MM.1S (cell line): ENCODE measurements around the gene FOXO1.

ENCODE experiments used
- DNase-seq: peaks from one replicate; pipeline ENCODE4 v3.0.0-alpha.2; 2015
- H2AFZ ChIP-seq: fragments of 300-600 bp; sonication (generic); 2 replicates; pipeline ENCODE4 v1.6.0; 2016; ENCODE audit warnings: antibody characterized with exemption, low read length
- H3F3A ChIP-seq: fragments of 300-600 bp; sonication (generic); 2 replicates; pipeline ENCODE4 v1.6.1; 2016; ENCODE audit warnings: mild to moderate bottlenecking, antibody characterized with exemption, low read length, moderate library complexity, mixed read lengths; ENCODE audit not compliant: insufficient read depth
- H3K27ac ChIP-seq: fragments of 300-600 bp; sonication (generic); 2 replicates; pipeline ENCODE4 v1.5.1; 2016; ENCODE audit warnings: mild to moderate bottlenecking, low read length
- H3K27me3 ChIP-seq: fragments of 300-600 bp; sonication (generic); replicated peaks from 2 replicates; pipeline ENCODE4 v1.6.0; 2016; ENCODE audit warnings: low read length; ENCODE audit not compliant: insufficient read depth
- H3K36me3 ChIP-seq: fragments of 300-600 bp; sonication (generic); replicated peaks from 2 replicates; pipeline ENCODE4 v1.6.1; 2016; ENCODE audit warnings: mild to moderate bottlenecking, low read length, mixed read lengths; ENCODE audit not compliant: insufficient read depth
- H3K4me1 ChIP-seq: fragments of 300-600 bp; sonication (generic); 2 replicates; pipeline ENCODE4 v1.6.1; 2016; ENCODE audit warnings: low read length, mixed read lengths
- H3K4me2 ChIP-seq: fragments of 300-600 bp; sonication (generic); 2 replicates; pipeline ENCODE4 v1.6.0; 2016; ENCODE audit warnings: low read depth, low read length
- H3K4me3 ChIP-seq: fragments of 300-600 bp; sonication (generic); 2 replicates; pipeline ENCODE4 v1.5.1; 2016; ENCODE audit warnings: low read length, mixed read lengths
- H3K79me2 ChIP-seq: fragments of 300-600 bp; sonication (generic); 2 replicates; pipeline ENCODE4 v1.6.1; 2016; ENCODE audit warnings: mixed run types, low read length, mixed read lengths
- H3K9ac ChIP-seq: fragments of 300-600 bp; sonication (generic); 2 replicates; pipeline ENCODE4 v1.6.1; 2016; ENCODE audit warnings: low read length, mixed read lengths
- H3K9me2 ChIP-seq: fragments of 300-600 bp; sonication (generic); replicated peaks from 2 replicates; pipeline ENCODE4 v1.6.1; 2016; ENCODE audit warnings: mild to moderate bottlenecking, low read length, mixed read lengths; ENCODE audit not compliant: insufficient read depth
- H3K9me3 ChIP-seq: fragments of 300-600 bp; sonication (generic); replicated peaks from 2 replicates; pipeline ENCODE4 v1.6.1; 2016; ENCODE audit warnings: mild to moderate bottlenecking, low read length, mixed read lengths; ENCODE audit not compliant: insufficient read depth
- H4K20me1 ChIP-seq: fragments of 300-600 bp; sonication (generic); 2 replicates; pipeline ENCODE4 v1.6.1; 2016; ENCODE audit warnings: mild to moderate bottlenecking, low read length, moderate library complexity, mixed read lengths; ENCODE audit not compliant: insufficient read depth
- CTCF ChIP-seq: fragments of 300-600 bp; sonication (generic); IDR thresholded peaks from 2 replicates; pipeline ENCODE4 v1.5.1; 2016; ENCODE audit warnings: antibody characterized with exemption, low read length, mixed read lengths
- EZH2 ChIP-seq: fragments of 300-600 bp; sonication (generic); optimal IDR thresholded peaks from 2 replicates; pipeline ENCODE3; 2017; ENCODE audit warnings: low read depth, mild to moderate bottlenecking, antibody characterized with exemption, low read length, mixed read lengths
- EZH2phosphoT487 ChIP-seq: fragments of 300-600 bp; sonication (generic); IDR thresholded peaks from 2 replicates; pipeline ENCODE4 v1.6.1; 2018; ENCODE audit warnings: antibody characterized with exemption, low read length

The FOXO1 gene

GRCh38 chr13:40522282-40522681 is 144.2 kb downstream of the FOXO1 start:
- no peak overlapping the region for H3K9ac ChIP-seq
- no peaks in the 10 kb centered on the region for H3K4me1 ChIP-seq
- no peak overlapping the region for H3K4me3 ChIP-seq
- no peaks in the 10 kb centered on the region for H3K79me2 ChIP-seq
- no peaks in the 10 kb centered on the region for H4K20me1 ChIP-seq
- no peak for DNase-seq
- H3K27me3 ChIP-seq, result no peaks in the 10 kb centered on the region
- no peaks in the 10 kb centered on the region for H3K9me3 ChIP-seq
- H3F3A ChIP-seq, result no peaks in the 10 kb centered on the region
- H3K9me2 ChIP-seq, result no peaks in the 10 kb centered on the region
- H3K27ac ChIP-seq, result no peak overlapping the region
- no peak overlapping the region for H2AFZ ChIP-seq
- TF ChIP-seq EZH2phosphoT487 (no peak), EZH2 (no peak), CTCF (no peak)
- no peak overlapping the region for H3K4me2 ChIP-seq
- H3K36me3 ChIP-seq, result no peaks in the 10 kb centered on the region

- H3K4me1 ChIP-seq, result no peaks in the 10 kb centered on the region
- no peaks in the 10 kb centered on the region for H3K9me2 ChIP-seq
- no peaks in the 10 kb centered on the region for H3K27me3 ChIP-seq
- H3K9ac ChIP-seq, result no peak overlapping the region
- TF ChIP-seq EZH2phosphoT487, result no peak
- TF ChIP-seq CTCF, result no peak
- TF ChIP-seq EZH2, result no peak
- H3K36me3 ChIP-seq, result no peaks in the 10 kb centered on the region
- no peak overlapping the region for H2AFZ ChIP-seq
- H3K9me3 ChIP-seq, result no peaks in the 10 kb centered on the region
- DNase-seq, result no peak
- no peaks in the 10 kb centered on the region for H3K79me2 ChIP-seq
- no peak overlapping the region for H3K4me3 ChIP-seq
- no peaks in the 10 kb centered on the region for H3F3A ChIP-seq
- no peaks in the 10 kb centered on the region for H4K20me1 ChIP-seq
- no peak overlapping the region for H3K4me2 ChIP-seq
- no peak overlapping the region for H3K27ac ChIP-seq
Observed at GRCh38 chr13:40520916-40521315, 145.5 kb downstream of the FOXO1 start.

GRCh38 chr13:40519637-40520036 is 146.8 kb downstream of the FOXO1 start:
- Histone ChIP-seq H3K27ac (no peak overlapping the region), H3K4me1 (no peaks in the 10 kb centered on the region), H4K20me1 (no peaks in the 10 kb centered on the region), H2AFZ (no peak overlapping the region), H3K9me3 (no peaks in the 10 kb centered on the region), H3K79me2 (no peaks in the 10 kb centered on the region), H3K36me3 (no peaks in the 10 kb centered on the region), H3K9me2 (no peaks in the 10 kb centered on the region), H3K27me3 (no peaks in the 10 kb centered on the region), H3K4me2 (no peak overlapping the region), H3K4me3 (no peak overlapping the region), H3F3A (no peaks in the 10 kb centered on the region), H3K9ac (no peak overlapping the region)
- TF ChIP-seq EZH2 (no peak), EZH2phosphoT487 (no peak), CTCF (no peak)
- no peak for DNase-seq
